DOHH2 (cell line): ENCODE results near the gene NT5C3B.
A peak's percentile ranks its signal among the peaks of the same experiment; 100 is the strongest.
"Not testable (repeated sequence)": the region's sequence is repeated elsewhere in the genome, so short reads cannot be mapped to it uniquely, and the experiment has no call there.

Experiments used
- H3F3A ChIP-seq: fragments of 200-600 bp; sonication (generic), shearing (Covaris generic); 2 replicates; pipeline ENCODE4 v1.6.0; 2016; ENCODE audit warnings: antibody characterized with exemption, mild to moderate bottlenecking; ENCODE audit not compliant: control insufficient read depth, insufficient read depth
- H3K27ac ChIP-seq: fragments of 200-600 bp; sonication (generic); 2 replicates; pipeline ENCODE4 v1.5.1; 2014; ENCODE audit warnings: low read depth, mild to moderate bottlenecking, low read length, moderate library complexity
- H3K27me3 ChIP-seq: fragments of 200-600 bp; sonication (generic); 2 replicates; pipeline ENCODE4 v1.6.1; 2014; ENCODE audit warnings: mild to moderate bottlenecking, low read length, mixed read lengths; ENCODE audit not compliant: control insufficient read depth
- H3K36me3 ChIP-seq: fragments of 200-600 bp; sonication (generic); 2 replicates; pipeline ENCODE4 v1.6.1; 2014; ENCODE audit warnings: mild to moderate bottlenecking, low read length, moderate library complexity, mixed read lengths; ENCODE audit not compliant: control insufficient read depth
- H3K4me1 ChIP-seq: fragments of 200-600 bp; sonication (generic); 2 replicates; pipeline ENCODE4 v1.6.1; 2014; ENCODE audit warnings: mild to moderate bottlenecking, low read length, mixed read lengths; ENCODE audit not compliant: control insufficient read depth
- H3K4me2 ChIP-seq: fragments of 200-600 bp; sonication (generic); 2 replicates; pipeline ENCODE4 v1.6.0; 2014; ENCODE audit warnings: mild to moderate bottlenecking, low read length, moderate library complexity
- H3K4me3 ChIP-seq: fragments of 200-600 bp; sonication (generic); 2 replicates; pipeline ENCODE4 v1.5.1; 2014; ENCODE audit warnings: mild to moderate bottlenecking, low read length, mixed read lengths
- H3K79me2 ChIP-seq: fragments of 200-600 bp; sonication (generic); 2 replicates; pipeline ENCODE4 v1.6.1; 2014; ENCODE audit warnings: mild to moderate bottlenecking, low read length, mixed read lengths; ENCODE audit not compliant: control insufficient read depth
- H3K9me2 ChIP-seq: fragments of 200-600 bp; sonication (generic); replicated peaks from 2 replicates; pipeline ENCODE4 v1.6.1; 2014; ENCODE audit warnings: mild to moderate bottlenecking, low read length, mixed read lengths; ENCODE audit not compliant: control insufficient read depth
- H3K9me3 ChIP-seq: fragments of 200-600 bp; sonication (generic); 2 replicates; pipeline ENCODE4 v1.6.1; 2014; ENCODE audit warnings: antibody characterized with exemption, low read length, mixed read lengths; ENCODE audit not compliant: control insufficient read depth, insufficient read depth
- H4K20me1 ChIP-seq: fragments of 200-600 bp; sonication (generic); 2 replicates; pipeline ENCODE4 v1.6.0; 2014; ENCODE audit warnings: low read depth, mild to moderate bottlenecking, antibody characterized with exemption, low read length, moderate library complexity; ENCODE audit not compliant: control insufficient read depth, insufficient read depth
- CTCF ChIP-seq: fragments of 200-600 bp; sonication (generic); IDR thresholded peaks from one replicate; pipeline ENCODE4 v1.5.1; 2014; ENCODE audit warnings: antibody characterized with exemption, mild to moderate bottlenecking, low read depth, low read length; ENCODE audit not compliant: poor library complexity, severe bottlenecking
- EZH2phosphoT487 ChIP-seq: fragments of 200-600 bp; sonication (generic); IDR thresholded peaks from 2 replicates; pipeline ENCODE4 v1.6.1; 2017; ENCODE audit warnings: borderline replicate concordance, mild to moderate bottlenecking, antibody characterized with exemption, low read length, moderate library complexity, mixed read lengths

The NT5C3B gene

GRCh38 chr17:41849251-41849990, 13.4 kb upstream of the NT5C3B start:
- H3K9me3 ChIP-seq: no peaks in the 10 kb centered on the region
- H3K9me2 ChIP-seq: no peaks in the 10 kb centered on the region
- peaks cover 3% of the 10 kb centered on the region for H4K20me1 ChIP-seq
- H3K36me3 ChIP-seq: peaks cover 34% of the 10 kb centered on the region
- peak overlapping the region; percentile 56 for H3K4me3 ChIP-seq
- peaks cover 36% of the 10 kb centered on the region for H3F3A ChIP-seq
- no peaks in the 10 kb centered on the region for H3K27me3 ChIP-seq
- no peak for TF ChIP-seq CTCF
- no peak for TF ChIP-seq EZH2phosphoT487
- H3K4me1 ChIP-seq: peaks cover 55% of the 10 kb centered on the region
- peak overlapping the region; percentile 72 for H3K27ac ChIP-seq
- H3K4me2 ChIP-seq: peak overlapping the region; percentile 64
- peaks cover 76% of the 10 kb centered on the region for H3K79me2 ChIP-seq

- Histone ChIP-seq H3K27ac (peak overlapping the region; percentile 72), H3F3A (peaks cover 30% of the 10 kb centered on the region), H3K4me2 (peak overlapping the region; percentile 64), H3K36me3 (peaks cover 27% of the 10 kb centered on the region), H3K9me2 (no peaks in the 10 kb centered on the region), H3K4me3 (peak overlapping the region; percentile 56), H3K4me1 (peaks cover 55% of the 10 kb centered on the region), H3K27me3 (no peaks in the 10 kb centered on the region), H4K20me1 (no peaks in the 10 kb centered on the region; the same call in 1 of the 2 replicates), H3K9me3 (no peaks in the 10 kb centered on the region), H3K79me2 (peaks cover 70% of the 10 kb centered on the region)
- TF ChIP-seq EZH2phosphoT487: no peak
- TF ChIP-seq CTCF: no peak
Measured at GRCh38 chr17:41848788-41849187, 12.8 kb upstream of the NT5C3B start.

GRCh38 chr17:41844971-41845370, 8.9 kb upstream of the NT5C3B start:
- no peak overlapping the region for H3K27ac ChIP-seq
- no peak overlapping the region for H3K4me3 ChIP-seq
- H3K36me3 ChIP-seq: peaks cover 4% of the 10 kb centered on the region
- no peaks in the 10 kb centered on the region for H3K27me3 ChIP-seq
- H3F3A ChIP-seq: peaks cover 12% of the 10 kb centered on the region
- H3K79me2 ChIP-seq: peaks cover 32% of the 10 kb centered on the region
- no peaks in the 10 kb centered on the region for H3K9me2 ChIP-seq
- TF ChIP-seq CTCF (no peak), EZH2phosphoT487 (no peak)
- no peak overlapping the region for H3K4me2 ChIP-seq
- H4K20me1 ChIP-seq: no peaks in the 10 kb centered on the region
- H3K4me1 ChIP-seq: peaks cover 23% of the 10 kb centered on the region
- no peaks in the 10 kb centered on the region for H3K9me3 ChIP-seq

- not testable (repeated sequence) for H3K27me3 ChIP-seq, H3K9me3 ChIP-seq, H3K4me2 ChIP-seq, H3K36me3 ChIP-seq, H3F3A ChIP-seq, H3K4me1 ChIP-seq, H3K4me3 ChIP-seq, H4K20me1 ChIP-seq, H3K9me2 ChIP-seq, H3K79me2 ChIP-seq, H3K27ac ChIP-seq
Measured at GRCh38 chr17:41840781-41841180, 4.7 kb upstream of the NT5C3B start.

- H3K27ac ChIP-seq, H3K9me2 ChIP-seq, H3K4me3 ChIP-seq, H3K27me3 ChIP-seq, H3K36me3 ChIP-seq, H3K9me3 ChIP-seq, H3K4me2 ChIP-seq, H4K20me1 ChIP-seq, H3F3A ChIP-seq: not testable (repeated sequence)
- Histone ChIP-seq H3K79me2 (peaks cover 15% of the 10 kb centered on the region), H3K4me1 (peaks cover 17% of the 10 kb centered on the region)
Measured at GRCh38 chr17:41839448-41839847, 3.4 kb upstream of the NT5C3B start.
